HG02938 (cell line): ENCODE measurements around the gene GPR85.
"Not testable (repeated sequence)": the region's sequence is repeated elsewhere in the genome, so short reads cannot be mapped to it uniquely, and the experiment has no call there.

ENCODE experiments used
- ATAC-seq: cut with Tn5 transposase; IDR thresholded peaks from one replicate; pipeline ENCODE4 v1.9.1; 2021; ENCODE audit warnings: mild to moderate bottlenecking, moderate library complexity; ENCODE audit not compliant: unreplicated experiment

GPR85 gene

GRCh38 chr7:113086431-113086888, at the start of gene GPR85:
GPR85 (minus strand) TSS chr7:113086827; CDS start chr7:113084721, 2,106 bp downstream.
- peak; percentile 51 for ATAC-seq

GRCh38 chr7:113134025-113134424, 47.4 kb upstream of the GPR85 start:
- no peak for ATAC-seq

GRCh38 chr7:113131367-113131766, 44.7 kb upstream of the GPR85 start:
- no peak for ATAC-seq

- no peak for ATAC-seq
Measured at GRCh38 chr7:113128031-113128430, 41.4 kb upstream of the GPR85 start.

- no peak for ATAC-seq
Measured at GRCh38 chr7:113125728-113126127, 39.1 kb upstream of the GPR85 start.

- ATAC-seq: no peak
Measured at GRCh38 chr7:113122744-113123143, 36.1 kb upstream of the GPR85 start.

- ATAC-seq: no peak
Measured at GRCh38 chr7:113120647-113121046, 34.0 kb upstream of the GPR85 start.

- ATAC-seq: no peak
Measured at GRCh38 chr7:113119429-113119828, 32.8 kb upstream of the GPR85 start.

GRCh38 chr7:113118074-113118959, 31.7 kb upstream of the GPR85 start, which contains the start of gene SMIM30:
SMIM30 (minus strand) TSS chr7:113118554; CDS start chr7:113117578, 976 bp downstream.
- peak; percentile 99 for ATAC-seq

- not testable (repeated sequence) for ATAC-seq
Measured at GRCh38 chr7:113117374-113117774, 30.7 kb upstream of the GPR85 start.

- ATAC-seq: peak; percentile 19
Measured at GRCh38 chr7:113113912-113114311, 27.3 kb upstream of the GPR85 start.

- ATAC-seq: no peak
Measured at GRCh38 chr7:113109718-113110117, 23.1 kb upstream of the GPR85 start.

GRCh38 chr7:113100121-113100603, 13.5 kb upstream of the GPR85 start:
- ATAC-seq: no peak

GRCh38 chr7:113099284-113099919, 12.8 kb upstream of the GPR85 start:
- no peak for ATAC-seq

GRCh38 chr7:113094517-113095249, 8.1 kb upstream of the GPR85 start:
- no peak for ATAC-seq

GRCh38 chr7:113093561-113093960, 6.9 kb upstream of the GPR85 start:
- no peak for ATAC-seq

- ATAC-seq: no peak
Measured at GRCh38 chr7:113092762-113093161, 6.1 kb upstream of the GPR85 start.

- ATAC-seq: no peak
Measured at GRCh38 chr7:113087071-113087998, 708 bp upstream of the GPR85 start.

GRCh38 chr7:113085781-113086390, 741 bp downstream of the GPR85 start:
- ATAC-seq: no peak
